ENCODE results near the gene EDC4. TPM values are rescaled to one million over a fixed set of nuclear protein-coding genes. Genes with fewer than 3 reads are reported as not detected.
A peak's percentile ranks its signal among the peaks of the same experiment; 100 is the strongest.

Gene EDC4
- total and polyA plus RNA-seq, 2 experiments from 2014 or later, result 39.6 to 98.5 TPM

- no peak for TF ChIP-seq REST (IDR thresholded peaks at IDR 0.05; ENCODE audit: unreplicated experiment)
Measured at GRCh38 chr16:67892375-67892774, 19.5 kb downstream of the EDC4 start (continued).

GRCh38 chr16:67892899-67893742 is 20.3 kb downstream of the EDC4 start, which contains the start of gene PSKH1:
Gene PSKH1 (plus strand): TSS chr16:67893254. CDS start chr16:67908750, 15,496 bp downstream.
- Histone ChIP-seq H3K4me2 (peak within 1 kb of the TSS; percentile 81), H4K20me1 (replicated peaks; ENCODE audit: insufficient read depth) (peaks cover 8% of the 10 kb centered on the region), H3K4me3 (peak within 1 kb of the TSS; percentile 82), H3K27ac (ENCODE audit: low read depth) (peak within 1 kb of the TSS; percentile 84), H3K9me2 (ENCODE audit: insufficient read depth) (no peaks in the 10 kb centered on the region), H2AFZ (0 out of 2 replicates have a peak within 1 kb of the TSS, but pooled peaks have one; percentile 26), H3K4me1 (ENCODE audit: insufficient read depth) (peaks cover 14% of the 10 kb centered on the region), H3K27me3 (ENCODE audit: insufficient read depth) (no peaks in the 10 kb centered on the region), H3F3A (replicated peaks; ENCODE audit: low read depth) (peaks cover 8% of the 10 kb centered on the region; the same call in 1 of the 2 replicates), H3K36me3 (ENCODE audit: insufficient read depth) (no peaks in the 10 kb centered on the region), H3K79me2 (replicated peaks; ENCODE audit: insufficient read depth) (peaks cover 48% of the 10 kb centered on the region)
- H3K27me3 Mint-ChIP-seq (ENCODE audit: insufficient read depth, low read depth, poor library complexity), result peaks cover 4% of the 10 kb centered on the region
- DNase-seq (ENCODE audit: low spot score) (peak; percentile 99), ATAC-seq (peak; percentile 97)
- peak; percentile 97 for TF ChIP-seq CREB1 (CRISPR knock-in tag; IDR thresholded peaks at IDR 0.05; ENCODE audit: low read depth)
- no peak for TF ChIP-seq EZH2 (IDR thresholded peaks at IDR 0.05; ENCODE audit: low read depth, unreplicated experiment)
- TF ChIP-seq JUNB (IDR thresholded peaks at IDR 0.05; ENCODE audit: unreplicated experiment), result no peak
- peak within 1 kb of the TSS; percentile 98 for H3K27ac Mint-ChIP-seq
- peaks cover 9% of the 10 kb centered on the region for H3K4me1 Mint-ChIP-seq
- no peaks in the 10 kb centered on the region; the same call in 2 of the 3 replicates for H3K36me3 Mint-ChIP-seq (ENCODE audit: low read depth)
- H3K9me3 Mint-ChIP-seq, result no peaks in the 10 kb centered on the region
- peak within 1 kb of the TSS; percentile 97 for H3K4me3 Mint-ChIP-seq

- Histone ChIP-seq H3F3A (replicated peaks; ENCODE audit: low read depth) (peaks cover 8% of the 10 kb centered on the region; the same call in 1 of the 2 replicates), H3K27me3 (ENCODE audit: insufficient read depth) (no peaks in the 10 kb centered on the region), H3K36me3 (ENCODE audit: insufficient read depth) (no peaks in the 10 kb centered on the region), H3K27ac (ENCODE audit: low read depth) (peak overlapping the region; percentile 84), H4K20me1 (replicated peaks; ENCODE audit: insufficient read depth) (peaks cover 8% of the 10 kb centered on the region), H3K4me1 (ENCODE audit: insufficient read depth) (peaks cover 14% of the 10 kb centered on the region), H3K79me2 (replicated peaks; ENCODE audit: insufficient read depth) (peaks cover 56% of the 10 kb centered on the region), H2AFZ (0 out of 2 replicates have a peak overlapping the region, but pooled peaks have one; percentile 26), H3K4me2 (peak overlapping the region; percentile 81), H3K9me2 (ENCODE audit: insufficient read depth) (no peaks in the 10 kb centered on the region), H3K4me3 (peak overlapping the region; percentile 82)
- Mint-ChIP-seq H3K27ac (peak overlapping the region; percentile 98), H3K27me3 (ENCODE audit: insufficient read depth, low read depth, poor library complexity) (peaks cover 4% of the 10 kb centered on the region), H3K9me3 (no peaks in the 10 kb centered on the region), H3K4me3 (peak overlapping the region; percentile 97), H3K36me3 (ENCODE audit: low read depth) (no peaks in the 10 kb centered on the region; the same call in 2 of the 3 replicates), H3K4me1 (peaks cover 9% of the 10 kb centered on the region)
- ATAC-seq, result no peak; the same call in 2 of the 3 replicates
- peak; percentile 61 for DNase-seq (ENCODE audit: low spot score)
- TF ChIP-seq ZNF462 (CRISPR knock-in tag; IDR thresholded peaks at IDR 0.05), result no peak
- TF ChIP-seq ZNF114 (CRISPR knock-in tag; IDR thresholded peaks at IDR 0.05), result no peak
- TF ChIP-seq POLR2AphosphoS5 (IDR thresholded peaks at IDR 0.05; ENCODE audit: low read depth), result no peak
- TF ChIP-seq CREB1 (CRISPR knock-in tag; IDR thresholded peaks at IDR 0.05; ENCODE audit: low read depth), result no peak
Measured at GRCh38 chr16:67893743-67894399, 21.0 kb downstream of the EDC4 start.

Measured in GM23338 (cell line).